ENCODE data around the gene HNRNPLL.
"Not testable (repeated sequence)": the region's sequence is repeated elsewhere in the genome, so short reads cannot be mapped to it uniquely, and the experiment has no call there.

Gene HNRNPLL

DNA sequence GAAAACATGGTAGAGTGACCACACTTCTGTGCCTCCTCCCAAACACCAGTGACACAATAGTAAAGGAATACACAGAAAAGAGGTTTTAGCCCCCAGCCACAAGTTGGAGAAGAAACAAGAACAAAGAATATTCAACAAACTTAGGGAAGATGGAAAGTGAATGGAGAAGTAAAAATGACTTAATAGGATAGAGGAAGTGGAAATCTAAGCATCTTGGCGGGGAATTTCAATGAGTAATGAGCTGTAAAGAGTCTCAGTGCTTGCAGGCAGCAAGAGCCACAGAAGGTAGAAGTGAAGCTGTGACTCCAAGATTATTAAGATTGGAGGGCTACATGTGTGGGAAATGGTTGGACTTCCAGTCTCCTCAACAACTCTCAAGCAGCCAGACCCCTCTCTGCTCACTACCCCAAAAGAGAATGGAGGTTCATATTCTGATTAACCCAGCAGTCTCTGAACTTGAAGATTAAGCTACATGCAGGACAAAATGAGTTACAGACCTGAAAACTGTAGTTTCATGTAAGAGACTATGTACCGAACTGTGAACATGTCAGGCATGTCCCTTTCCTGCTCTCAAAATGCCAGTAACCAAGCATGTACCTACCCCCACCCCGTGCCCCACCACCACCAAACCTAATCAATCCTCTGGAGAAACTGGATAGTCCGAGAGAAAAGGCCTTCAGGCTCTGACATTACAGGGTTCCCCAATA lies 16.9 kb upstream of the HNRNPLL start:
- DNase-seq (ENCODE audit: low read depth), result no peak

DNA sequence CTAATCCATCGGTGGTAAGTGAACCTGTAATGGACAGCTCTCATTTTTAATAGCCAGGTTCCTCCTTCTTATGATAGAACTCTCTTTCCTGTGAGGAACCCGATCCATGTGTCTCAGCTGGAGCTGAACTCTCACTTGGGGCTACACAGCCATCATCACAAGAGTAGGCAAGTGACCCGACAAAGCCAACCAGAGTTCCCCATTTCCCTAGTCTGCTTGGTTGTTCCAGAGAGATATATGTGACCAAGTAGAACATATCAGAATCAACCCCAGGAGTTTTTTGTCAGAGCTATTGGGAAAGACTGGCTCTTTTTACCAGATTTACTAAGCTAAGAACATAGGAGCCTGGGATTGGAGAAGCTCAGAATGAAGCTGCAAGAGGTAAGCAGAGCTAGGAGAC lies 14.6 kb upstream of the HNRNPLL start:
- no peak for DNase-seq (ENCODE audit: low read depth)

DNA sequence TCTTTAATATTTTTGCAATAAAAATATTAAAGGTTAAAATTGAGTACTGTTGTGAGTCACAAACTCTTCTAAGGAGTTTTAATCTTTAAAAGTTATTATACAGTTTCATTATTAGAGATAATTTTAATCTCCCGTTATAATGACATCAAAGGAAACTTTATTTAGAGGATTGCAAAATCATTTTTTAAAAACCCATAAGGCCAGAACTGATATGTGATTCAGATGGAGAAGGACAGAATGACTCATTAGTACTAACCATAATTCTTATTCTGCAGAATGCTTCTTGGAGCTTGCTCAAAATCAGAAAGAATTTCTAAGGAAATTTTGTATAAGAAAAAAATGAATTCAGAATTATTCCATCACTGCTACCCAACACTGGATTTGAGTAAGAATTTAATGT lies 12.5 kb upstream of the HNRNPLL start:
- no peak for DNase-seq (ENCODE audit: low read depth)

DNA sequence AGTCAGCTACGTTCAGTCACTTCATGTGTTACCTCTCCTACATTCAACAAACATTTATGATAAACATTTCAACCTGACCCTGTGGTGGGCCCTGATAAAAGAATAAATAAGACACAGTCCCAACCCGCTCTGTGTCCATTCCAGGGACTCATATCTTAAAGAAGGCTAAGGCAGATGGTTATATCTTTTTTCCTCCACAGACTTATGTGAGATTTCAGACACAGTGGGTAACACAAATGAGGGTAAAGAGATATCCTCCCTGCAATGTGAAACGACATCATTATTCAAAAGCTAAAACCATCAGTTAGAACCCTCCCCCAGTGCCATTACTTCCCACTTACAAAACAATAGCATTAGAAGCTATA lies 11.1 kb upstream of the HNRNPLL start:
- DNase-seq (ENCODE audit: low read depth), result no peak

DNA sequence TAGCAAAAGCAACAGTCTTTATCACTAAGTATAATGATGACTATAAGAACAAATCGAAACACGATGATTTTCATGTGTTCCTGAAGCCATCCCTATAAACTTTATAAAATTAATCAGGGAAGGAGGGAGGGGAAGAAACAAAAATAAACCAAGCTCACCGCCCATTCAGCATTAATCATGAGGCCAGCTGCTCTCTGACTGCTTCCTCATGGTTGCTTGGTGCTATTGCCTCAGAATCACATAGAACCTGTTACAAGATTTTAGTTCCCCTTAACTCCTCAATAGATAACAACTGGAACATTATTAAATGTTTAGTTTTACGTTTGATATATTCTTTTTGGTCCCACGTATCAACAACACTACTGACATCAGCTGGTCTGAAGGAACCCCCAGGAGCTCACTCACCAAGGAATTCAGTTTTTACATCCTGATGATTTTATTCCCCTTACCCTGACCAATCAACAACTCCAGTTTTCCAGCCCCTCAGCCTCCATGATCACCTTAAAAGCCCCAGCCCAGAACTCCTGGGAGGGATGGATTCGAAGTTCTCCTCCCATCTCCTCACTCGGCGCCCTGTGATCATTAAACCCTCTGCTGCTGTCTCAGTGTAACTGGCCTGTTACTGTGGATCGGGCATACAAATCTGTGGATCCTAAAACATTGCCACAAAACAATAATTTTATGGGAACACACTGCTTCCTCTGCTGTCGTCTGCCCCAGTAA lies 10.6 kb upstream of the HNRNPLL start:
- no peak for DNase-seq (ENCODE audit: low read depth)

DNA sequence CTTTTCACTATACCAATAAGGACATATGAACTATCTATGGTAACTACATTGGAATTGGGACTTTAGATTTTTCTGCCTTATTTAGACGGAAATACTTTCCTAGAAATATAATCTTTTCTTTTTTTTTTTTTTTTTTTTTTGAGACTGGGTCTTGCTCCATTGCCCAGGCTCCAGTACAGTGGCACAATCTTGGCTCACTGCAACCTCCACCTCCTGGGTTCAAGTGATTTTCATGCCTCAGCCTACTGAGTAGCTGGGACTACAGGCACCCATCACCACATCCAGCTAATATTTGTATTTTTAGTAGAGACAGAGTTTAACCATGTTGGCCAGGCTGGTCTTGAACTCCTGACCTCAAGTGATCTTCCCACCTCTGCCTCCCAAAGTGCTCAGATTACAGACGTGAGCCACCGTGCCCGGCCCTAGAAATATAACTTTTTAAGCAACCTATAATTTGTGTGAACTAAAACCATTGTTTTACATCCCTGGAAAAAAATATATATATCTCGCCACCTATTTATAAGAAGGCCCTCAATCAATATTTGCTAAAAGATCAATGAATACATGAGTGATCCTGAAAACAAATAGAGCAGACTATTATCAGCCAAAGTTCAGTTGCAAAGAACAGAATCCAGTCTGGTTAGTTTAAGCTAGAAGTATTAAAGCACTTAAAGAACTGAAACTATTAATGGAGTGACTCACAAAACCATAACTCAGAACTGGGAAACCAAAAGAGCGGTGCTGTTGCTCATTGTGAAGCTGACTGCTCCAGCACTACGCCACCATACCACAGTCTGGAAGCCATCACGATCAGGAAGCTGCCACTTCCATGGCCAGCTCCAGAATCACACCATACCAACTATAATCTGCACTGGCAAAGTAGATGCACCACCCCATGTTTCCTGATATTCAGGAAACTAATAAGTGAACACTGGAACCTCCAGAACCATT lies 8.4 kb upstream of the HNRNPLL start:
- DNase-seq (ENCODE audit: low read depth), result no peak

DNA sequence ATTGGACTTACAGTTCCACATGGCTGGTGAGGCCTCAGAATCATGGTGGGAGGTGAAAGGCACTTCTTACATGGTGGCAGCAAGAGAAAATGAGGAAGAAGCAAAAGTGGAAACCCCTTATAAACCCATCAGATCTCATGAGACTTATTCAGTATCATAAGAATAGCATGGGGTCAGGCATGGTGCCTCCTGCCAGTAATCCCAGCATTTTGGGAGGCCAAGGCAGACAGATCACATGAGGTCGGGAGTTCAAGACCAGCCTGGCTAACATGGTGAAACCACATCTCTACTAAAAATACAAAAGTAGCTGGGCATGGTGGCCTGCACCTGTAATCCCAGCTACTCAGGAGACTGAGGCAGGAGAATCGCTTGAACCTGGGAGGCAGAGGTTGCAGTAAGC lies 6.5 kb upstream of the HNRNPLL start:
- DNase-seq (ENCODE audit: low read depth), result not testable (repeated sequence)

DNA sequence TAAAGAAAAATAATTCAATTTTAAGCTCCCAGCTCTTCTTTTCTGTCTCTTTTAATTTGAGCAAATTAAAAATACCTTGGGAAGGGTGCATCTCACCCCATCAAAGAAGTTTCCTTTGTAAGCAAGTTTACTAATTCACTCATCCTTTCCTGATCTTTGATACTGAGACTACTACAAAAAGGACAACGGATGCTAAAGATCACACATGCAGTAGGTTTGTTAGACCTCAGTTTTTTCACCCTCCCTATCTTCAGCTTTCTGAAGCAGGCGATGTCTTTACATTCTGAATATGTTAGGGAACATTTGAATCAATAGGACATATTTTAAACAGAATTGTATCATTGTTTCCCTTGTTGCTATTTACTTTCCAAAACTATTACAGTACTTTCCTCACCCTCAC lies 6.0 kb upstream of the HNRNPLL start:
- DNase-seq (ENCODE audit: low read depth), result no peak

DNA sequence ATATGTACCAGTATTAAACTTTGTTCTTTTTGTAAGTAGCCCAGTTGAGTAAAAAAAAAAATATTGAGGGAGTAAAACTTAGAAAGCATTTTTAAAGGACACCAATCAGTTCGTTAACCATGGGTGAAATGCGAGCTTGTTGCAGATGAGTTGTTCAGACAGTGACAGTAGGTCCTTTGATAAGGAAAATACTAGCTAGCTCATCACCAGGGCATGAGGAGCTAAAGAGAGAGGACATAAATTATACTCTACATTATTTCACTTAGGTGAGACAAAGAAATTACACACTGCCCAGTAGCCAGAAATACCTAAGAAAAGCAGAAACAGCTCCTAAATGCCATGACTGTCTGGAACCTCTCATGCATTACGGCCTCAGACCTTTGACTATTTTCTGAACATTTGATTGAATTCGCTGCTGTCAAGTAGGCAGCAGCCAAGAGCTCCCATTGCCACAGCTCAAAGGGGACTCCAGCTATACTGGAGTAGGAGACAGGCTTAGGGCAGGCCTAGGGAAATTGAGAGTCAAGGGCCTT lies 2.6 kb upstream of the HNRNPLL start:
- DNase-seq (ENCODE audit: low read depth), result no peak

DNA sequence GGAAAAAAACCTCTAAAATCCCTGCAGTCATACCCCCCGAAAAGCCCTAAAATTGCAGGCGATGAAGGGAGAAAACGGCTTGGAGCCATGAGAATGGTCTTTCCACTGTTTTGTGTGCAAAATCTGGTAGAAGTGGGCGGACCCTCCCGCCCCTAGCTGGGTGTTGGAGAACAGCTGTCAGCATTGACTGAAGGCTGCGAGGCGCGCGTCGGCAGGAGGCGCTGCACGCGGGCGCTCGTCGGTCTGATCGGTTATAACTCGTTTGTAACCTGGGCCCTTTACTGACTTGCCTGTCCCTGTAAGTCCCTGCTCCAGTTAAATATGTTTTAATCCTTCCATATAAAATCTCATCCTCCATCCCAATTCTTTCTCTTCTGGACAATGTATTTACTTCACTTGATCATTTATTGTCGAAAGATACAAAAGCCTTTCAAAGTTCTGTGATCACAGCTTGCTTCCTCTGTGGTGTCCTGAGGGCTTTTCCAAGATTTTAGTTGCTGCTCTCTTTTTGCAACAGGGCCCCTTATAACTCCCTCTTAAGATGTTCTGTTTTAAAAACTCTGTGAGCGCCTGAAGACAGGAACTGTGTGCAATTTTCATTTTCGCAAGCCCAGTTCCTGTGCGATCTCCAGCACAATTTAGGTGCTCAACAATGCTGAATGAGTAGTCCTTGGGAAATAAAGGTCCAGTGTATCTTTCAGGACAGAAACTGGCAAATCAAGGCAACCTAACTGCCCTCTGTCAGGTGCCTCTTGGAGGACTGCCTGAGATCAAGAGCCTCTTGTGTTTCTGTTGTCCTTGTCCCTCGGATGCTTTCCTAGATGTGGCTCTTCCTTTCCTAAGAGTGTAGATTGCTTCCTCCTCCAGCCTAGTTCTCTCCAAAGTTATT lies 918 bp upstream of the HNRNPLL start:
- DNase-seq (ENCODE audit: low read depth), result peak; percentile 72

DNA sequence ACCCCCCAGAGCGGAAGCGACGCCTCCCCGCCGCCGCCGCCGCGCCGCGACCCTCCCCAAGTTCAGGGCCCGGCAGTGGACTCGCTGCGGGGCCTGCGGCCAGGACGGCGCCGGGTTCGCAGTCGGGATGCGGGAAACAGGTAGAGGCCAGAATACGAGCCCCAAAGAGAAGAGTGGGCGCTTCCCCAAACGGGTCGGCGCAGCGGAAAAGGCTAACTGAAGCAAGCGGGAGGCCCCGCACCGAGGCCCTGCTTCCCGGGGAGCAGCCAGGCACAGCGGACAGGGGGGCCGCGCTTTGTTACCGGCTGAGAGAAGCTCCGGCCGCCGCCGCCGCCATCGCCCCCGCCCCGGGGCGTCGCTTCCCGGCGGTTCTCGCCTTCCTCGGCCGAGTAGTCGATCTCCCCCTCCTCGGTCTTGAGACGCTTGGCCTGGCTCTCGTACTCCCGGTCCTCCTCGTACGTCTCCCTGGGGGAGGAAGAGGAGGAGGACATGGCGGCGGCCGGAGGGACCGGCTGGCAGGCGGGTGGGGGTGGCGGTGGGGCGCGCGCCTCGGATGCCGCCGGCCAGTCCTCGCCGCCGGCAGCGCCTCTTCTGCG lies 494 bp downstream of the HNRNPLL start:
- peak; percentile 13 for DNase-seq (ENCODE audit: low read depth)

DNA sequence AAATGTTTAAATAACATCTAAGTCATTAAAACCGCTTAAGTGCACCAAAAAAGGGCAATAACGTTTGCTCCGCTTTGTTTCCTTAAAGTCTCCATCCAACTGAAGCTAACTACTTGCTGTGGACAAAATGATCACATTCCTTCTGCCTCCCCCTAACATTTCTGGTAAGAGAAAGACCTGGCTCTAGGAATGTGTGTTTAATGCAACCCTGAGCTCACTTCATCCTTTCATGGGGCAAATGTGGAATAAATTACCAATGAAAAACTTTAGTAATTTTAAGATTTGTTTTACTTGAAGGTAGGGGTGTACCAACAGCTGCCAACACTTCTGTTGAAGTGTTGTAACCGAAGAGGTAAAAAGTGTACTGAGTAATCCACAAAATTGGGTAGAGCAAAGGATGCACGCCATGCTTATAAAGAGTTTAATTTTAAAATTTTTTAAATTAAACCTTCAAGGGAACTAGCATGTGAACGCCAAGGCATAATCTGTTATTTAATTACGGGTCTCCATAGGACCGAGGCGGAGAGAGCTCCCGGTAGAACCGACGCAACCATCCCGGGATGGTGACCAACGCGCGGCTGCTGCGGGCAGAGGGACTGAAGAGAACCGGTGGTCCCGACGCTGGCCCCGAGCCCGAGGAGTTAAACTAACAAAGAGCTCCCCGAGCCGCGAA lies 1.1 kb downstream of the HNRNPLL start:
- no peak for DNase-seq (ENCODE audit: low read depth)

DNA sequence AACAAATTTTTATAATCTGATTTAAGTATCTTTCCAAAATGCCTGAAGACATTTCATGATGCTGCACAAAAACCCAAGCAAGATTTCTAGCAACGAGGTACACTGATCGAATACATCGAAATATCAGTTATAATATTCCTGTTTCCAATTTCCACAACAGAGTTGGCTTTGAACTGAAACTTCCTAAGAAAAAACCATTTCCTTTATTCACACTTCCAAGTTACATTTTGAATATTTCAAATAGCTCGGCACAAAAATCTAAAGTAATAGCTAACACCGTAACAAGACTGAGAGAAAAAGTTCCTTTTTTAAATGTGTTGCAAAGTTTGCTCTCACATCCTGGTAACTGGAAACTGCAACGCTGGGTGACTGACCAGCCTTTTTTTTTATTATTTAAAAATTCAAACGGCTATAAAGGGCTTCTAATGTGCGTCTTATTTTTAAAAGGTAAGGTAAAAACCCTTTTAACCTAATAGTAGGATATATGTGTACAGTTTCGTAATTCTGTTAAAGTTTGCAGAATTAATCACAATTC lies 1.7 kb downstream of the HNRNPLL start:
- no peak for DNase-seq (ENCODE audit: low read depth)

DNA sequence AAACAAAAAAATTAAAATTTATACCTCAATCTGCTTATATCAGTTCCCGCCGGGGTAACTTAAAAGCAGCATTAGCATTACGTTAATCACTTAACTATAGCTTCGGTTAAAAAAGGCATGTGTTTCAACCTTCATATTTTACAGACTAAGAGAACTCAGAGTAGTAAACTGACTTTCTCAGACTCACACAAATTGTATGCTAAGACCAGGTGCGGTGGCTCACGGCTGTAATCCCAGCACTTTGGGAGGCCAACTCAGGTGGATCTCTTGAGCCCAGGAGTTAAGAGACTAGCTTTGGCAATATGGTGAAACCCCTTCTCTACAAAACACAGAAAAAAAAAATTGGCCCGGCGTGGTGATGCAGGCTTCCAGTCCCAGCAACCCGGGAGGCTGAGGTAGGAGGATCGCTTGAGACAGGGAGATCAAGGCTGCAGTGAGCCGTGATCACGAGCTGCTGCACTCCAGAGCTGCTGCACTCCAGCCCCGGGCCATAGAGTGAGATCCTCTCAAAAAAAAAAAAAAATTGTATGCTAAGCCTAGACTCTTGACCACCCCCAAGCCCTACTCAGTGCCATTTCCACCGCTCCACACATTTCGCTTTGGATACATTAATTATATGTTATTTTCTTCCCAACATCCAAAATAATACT lies 2.4 kb downstream of the HNRNPLL start:
- no peak for DNase-seq (ENCODE audit: low read depth)

DNA sequence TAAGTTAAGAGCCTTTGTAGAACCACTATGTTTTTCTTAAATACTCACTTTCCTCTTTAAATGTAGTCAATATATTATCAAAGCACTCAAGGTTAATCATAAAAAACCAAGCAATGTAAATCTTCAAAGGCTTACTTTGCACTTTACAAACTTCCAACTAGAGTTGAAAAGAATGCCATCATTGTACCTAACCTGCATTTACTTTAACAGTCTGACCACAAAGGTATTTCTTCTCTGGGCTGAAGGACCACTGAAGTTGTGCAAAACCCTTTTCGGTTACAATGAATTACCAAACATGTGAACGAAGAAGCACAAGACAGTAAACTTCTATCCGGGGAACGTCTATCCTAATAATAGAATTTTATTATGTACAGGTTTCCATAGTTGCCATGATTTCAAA lies 3.0 kb downstream of the HNRNPLL start:
- DNase-seq (ENCODE audit: low read depth), result no peak

DNA sequence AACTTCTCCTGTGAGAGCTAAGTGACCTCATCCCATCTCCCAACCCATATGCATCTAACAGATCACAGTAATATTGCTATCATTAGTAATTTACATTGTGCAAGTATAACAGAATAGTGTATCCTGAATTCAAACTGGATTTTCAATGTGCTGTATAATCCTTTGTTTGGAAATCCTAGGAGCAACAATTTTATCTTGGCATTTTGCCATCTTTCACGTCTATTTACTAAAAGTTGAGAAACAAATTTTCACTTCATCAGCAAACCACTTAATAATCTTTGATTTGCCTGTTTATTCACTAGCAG lies 3.8 kb downstream of the HNRNPLL start:
- no peak for DNase-seq (ENCODE audit: low read depth)

DNA sequence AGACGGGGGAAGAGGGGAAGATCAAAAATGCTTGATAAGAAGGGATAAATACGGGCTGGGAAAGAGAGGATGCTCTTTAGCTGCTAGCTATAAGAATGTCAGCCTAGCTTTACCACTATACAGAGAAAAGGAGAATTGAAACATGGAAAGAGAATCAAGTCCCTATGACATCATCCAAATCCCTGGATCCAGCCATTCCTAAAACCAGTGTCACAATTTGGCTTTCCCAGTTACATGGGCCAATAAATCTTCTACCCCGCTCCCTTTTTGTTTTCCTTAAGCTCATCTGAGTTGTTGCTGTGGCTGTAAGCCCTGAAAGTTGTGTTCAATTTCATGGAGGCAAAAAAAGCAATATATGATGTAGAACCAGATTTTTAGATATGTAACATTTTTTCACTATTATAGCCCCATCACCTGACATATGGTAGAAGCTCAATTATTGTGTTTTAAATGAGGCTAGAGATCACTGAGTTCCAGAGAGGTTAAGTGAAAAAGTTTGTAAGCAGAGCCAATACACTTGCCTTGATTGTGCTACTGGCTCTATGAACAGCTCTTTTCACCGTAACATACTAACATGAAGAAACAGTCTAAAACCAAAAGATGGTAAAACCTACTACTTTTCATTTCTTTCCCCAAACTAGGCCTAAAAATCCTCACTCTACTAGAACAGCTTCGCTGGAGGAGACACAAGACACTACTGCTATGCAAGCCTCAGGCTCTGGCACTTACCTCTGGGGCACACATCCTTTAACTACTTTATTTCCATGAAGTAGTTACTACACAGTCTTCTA lies 4.3 kb downstream of the HNRNPLL start:
- DNase-seq (ENCODE audit: low read depth), result no peak

DNA sequence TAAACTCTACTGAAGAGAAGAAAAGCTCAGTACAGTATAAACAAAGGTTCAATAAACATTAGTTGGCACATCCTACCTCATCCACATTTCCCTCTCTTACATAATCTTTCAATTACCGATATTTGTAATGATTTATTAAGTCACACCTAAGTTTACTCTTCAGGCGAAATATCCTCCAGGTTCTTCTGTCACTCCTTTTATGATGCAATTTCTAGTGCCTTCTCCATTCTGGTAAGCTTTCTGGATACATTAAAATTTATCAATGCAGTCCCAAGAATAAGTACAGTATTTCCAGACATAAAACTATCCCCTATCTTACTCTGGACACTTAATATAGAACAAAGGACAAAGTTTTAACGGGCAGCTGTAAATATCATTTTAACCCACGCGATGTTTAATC lies 5.6 kb downstream of the HNRNPLL start:
- no peak for DNase-seq (ENCODE audit: low read depth)

DNA sequence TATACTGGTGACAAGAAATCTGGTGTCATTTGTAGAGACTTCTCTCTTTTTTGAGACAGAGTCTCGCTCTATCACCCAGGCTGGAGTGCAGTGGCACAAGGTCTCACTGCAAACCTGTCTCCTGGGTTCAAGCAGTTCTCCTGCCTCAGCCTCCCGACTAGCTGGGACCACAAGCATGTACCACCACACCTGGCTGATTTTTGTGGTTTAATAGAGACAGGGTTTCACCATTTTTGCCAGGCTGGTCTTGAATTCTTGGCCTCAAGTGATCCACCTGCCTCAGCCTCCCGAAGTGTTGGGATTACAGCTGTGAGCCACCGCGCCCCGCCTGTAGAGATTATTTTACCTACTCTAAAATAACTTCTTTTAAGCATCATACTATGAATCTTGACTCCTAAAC lies 6.5 kb downstream of the HNRNPLL start:
- no peak for DNase-seq (ENCODE audit: low read depth)
